Vagina (tissue), 2 donors: ENCODE results near the gene P2RY14. TPM values are rescaled to one million over a fixed set of nuclear protein-coding genes. Genes with fewer than 3 reads are reported as not detected.

Experiments used
- DNase-seq, 2 donors: peaks; one replicate each; pipeline ENCODE4 v3.0.0-alpha.2; 2017; ENCODE audit errors: extremely low spot score in 2 of 2
- H3K27ac ChIP-seq: fragments of 200-600 bp; sonication (generic); one replicate; pipeline ENCODE4 v1.5.1; 2019
- H3K27me3 ChIP-seq: fragments of 200-600 bp; sonication (generic); one replicate; pipeline ENCODE4 v1.5.1; 2019
- H3K36me3 ChIP-seq, 2 donors: fragments of 200-600 bp; sonication (generic); one replicate each; pipeline ENCODE4 v1.5.1; 2017 to 2019
- H3K4me1 ChIP-seq: fragments of 200-600 bp; sonication (generic); one replicate; pipeline ENCODE4 v1.5.1; 2019
- H3K4me3 ChIP-seq, 2 donors: fragments of 200-600 bp; sonication (generic); 1 replicate in 1 of 2; 2 replicates in 1 of 2; pipeline ENCODE4 v1.5.1; 2016 to 2019
- H3K9me3 ChIP-seq: fragments of 200-600 bp; sonication (generic); one replicate; pipeline ENCODE4 v1.5.1; 2019
- CTCF ChIP-seq, 3 experiments: fragments of 450-650 bp in 2 of 3; fragments of 200-600 bp in 1 of 3; sonication (generic) in 1 of 3; IDR thresholded peaks; one replicate each; pipeline ENCODE4 v1.5.1; 2017 to 2019; ENCODE audit warnings: antibody characterized with exemption in 3 of 3, mild to moderate bottlenecking in 2 of 3, moderate library complexity in 2 of 3
- POLR2A ChIP-seq, 2 donors: fragments of 450-650 bp; IDR thresholded peaks; one replicate each; pipeline ENCODE4 v1.6.1; 2017; ENCODE audit warnings: antibody characterized with exemption in 2 of 2, mild to moderate bottlenecking in 2 of 2, moderate library complexity in 2 of 2
- POLR2AphosphoS5 ChIP-seq, 2 donors: sonication (generic); formaldehyde crosslinking; IDR thresholded peaks; one replicate each; pipeline ENCODE4 v1.9.0; 2017; ENCODE audit warnings: antibody characterized with exemption in 2 of 2, mild to moderate bottlenecking in 2 of 2, low read depth in 1 of 2; ENCODE audit not compliant: insufficient read depth in 1 of 2
- intact Hi-C: fragments of 100-400 bp; cut with DNase I; formaldehyde crosslinking; loops from one replicate; pipeline ENCODE4 v1.15.1; 2023
- total RNA-seq: library from RNA; depleted of rRNA; stranded (reverse); fragments of >200 nt; gene quantifications from one replicate; pipeline ENCODE4 v1.2.3, GENCODE V29; 2016

The P2RY14 gene
- total RNA-seq, 1 donor from 2014 or later, result 0.49 TPM

- Histone ChIP-seq H3K27ac (peak within 1 kb of the TSS; percentile 16), H3K27me3 (no peaks in the 10 kb centered on the region), H3K4me1 (no peaks in the 10 kb centered on the region), H3K36me3 (no peaks in the 10 kb centered on the region), H3K9me3 (no peaks in the 10 kb centered on the region), H3K4me3 (peak within 1 kb of the TSS in 1 of 2 donors; percentile 13)
- TF ChIP-seq CTCF (IDR thresholded peaks at IDR 0.05) (no peak), POLR2A (IDR thresholded peaks at IDR 0.05) (no peak), POLR2AphosphoS5 (IDR thresholded peaks at IDR 0.05; ENCODE audit: insufficient read depth in 1 of 2, low read depth in 1 of 2) (no peak)
- DNase-seq, result no peak
- intact Hi-C loops, result no loop called here
Measured at GRCh38 chr3:151203051-151203420, 75.3 kb downstream of the P2RY14 start, which contains the start of gene GPR171. Gene GPR171 (minus strand): TSS chr3:151203216. CDS start chr3:151199386, 3,830 bp downstream.

GRCh38 chr3:151201051-151201730 is 77.2 kb downstream of the P2RY14 start:
- peak overlapping the region in 1 of 2 donors; percentile 12 for H3K4me3 ChIP-seq
- H3K4me1 ChIP-seq, result no peaks in the 10 kb centered on the region
- no peak for DNase-seq
- H3K27me3 ChIP-seq, result no peaks in the 10 kb centered on the region
- no peaks in the 10 kb centered on the region for H3K9me3 ChIP-seq
- no peaks in the 10 kb centered on the region for H3K36me3 ChIP-seq
- no peak for TF ChIP-seq POLR2A (IDR thresholded peaks at IDR 0.05)
- no peak for TF ChIP-seq CTCF (IDR thresholded peaks at IDR 0.05)
- TF ChIP-seq POLR2AphosphoS5 (IDR thresholded peaks at IDR 0.05; ENCODE audit: insufficient read depth in 1 of 2, low read depth in 1 of 2), result no peak
- H3K27ac ChIP-seq, result no peak overlapping the region
- intact Hi-C loops, result no loop called here

GRCh38 chr3:151200586-151200985 is 77.8 kb downstream of the P2RY14 start:
- no peaks in the 10 kb centered on the region for H3K4me1 ChIP-seq
- DNase-seq, result no peak
- H3K4me3 ChIP-seq, result no peak overlapping the region
- no peaks in the 10 kb centered on the region for H3K9me3 ChIP-seq
- no peaks in the 10 kb centered on the region for H3K36me3 ChIP-seq
- intact Hi-C loops, result no loop called here
- no peak for TF ChIP-seq POLR2AphosphoS5 (IDR thresholded peaks at IDR 0.05; ENCODE audit: insufficient read depth in 1 of 2, low read depth in 1 of 2)
- no peaks in the 10 kb centered on the region for H3K27me3 ChIP-seq
- H3K27ac ChIP-seq, result no peak overlapping the region

GRCh38 chr3:151199554-151200438 is 78.5 kb downstream of the P2RY14 start:
- DNase-seq, result no peak
- Histone ChIP-seq H3K27me3 (no peaks in the 10 kb centered on the region), H3K4me1 (no peaks in the 10 kb centered on the region), H3K36me3 (no peaks in the 10 kb centered on the region), H3K27ac (no peak overlapping the region), H3K9me3 (no peaks in the 10 kb centered on the region), H3K4me3 (no peak overlapping the region)
- TF ChIP-seq POLR2AphosphoS5 (IDR thresholded peaks at IDR 0.05; ENCODE audit: insufficient read depth in 1 of 2, low read depth in 1 of 2) (no peak), POLR2A (IDR thresholded peaks at IDR 0.05) (no peak), CTCF (IDR thresholded peaks at IDR 0.05) (no peak)
- intact Hi-C loops, result no loop called here

- TF ChIP-seq POLR2A (IDR thresholded peaks at IDR 0.05) (no peak), POLR2AphosphoS5 (IDR thresholded peaks at IDR 0.05; ENCODE audit: insufficient read depth in 1 of 2, low read depth in 1 of 2) (no peak), CTCF (IDR thresholded peaks at IDR 0.05) (no peak)
Measured at GRCh38 chr3:151198849-151199248, 79.5 kb downstream of the P2RY14 start.

More at GRCh38 chr3:151198849-151199248, 79.5 kb downstream of the P2RY14 start:
- no peaks in the 10 kb centered on the region for H3K36me3 ChIP-seq
- no peaks in the 10 kb centered on the region for H3K4me1 ChIP-seq
- H3K4me3 ChIP-seq, result no peak overlapping the region
- no peak overlapping the region for H3K27ac ChIP-seq
- no peak for DNase-seq
- intact Hi-C loops, result no loop called here
- H3K27me3 ChIP-seq, result no peaks in the 10 kb centered on the region
- H3K9me3 ChIP-seq, result no peaks in the 10 kb centered on the region
